ENCODE measurements around the gene SDK2.

SDK2 gene

GRCh38 chr17:73653810-73654209 is 9.6 kb upstream of the SDK2 start:
- Histone ChIP-seq H4K20me1 (ENCODE audit: control insufficient read depth, insufficient read depth, low read depth, low read length) (no peaks in the 10 kb centered on the region), H3K27me3 (ENCODE audit: control insufficient read depth, low read length) (no peaks in the 10 kb centered on the region), H3K27ac (ENCODE audit: low read depth, low read length) (no peak overlapping the region), H3K4me1 (ENCODE audit: control insufficient read depth, low read length) (no peaks in the 10 kb centered on the region), H3K4me3 (ENCODE audit: low read length) (no peak overlapping the region), H3K79me2 (ENCODE audit: control insufficient read depth, low read length) (no peaks in the 10 kb centered on the region), H3K9me2 (replicated peaks; ENCODE audit: control insufficient read depth, low read length) (no peaks in the 10 kb centered on the region), H3F3A (ENCODE audit: control insufficient read depth, insufficient read depth) (no peaks in the 10 kb centered on the region), H3K4me2 (ENCODE audit: low read length) (no peak overlapping the region), H3K36me3 (ENCODE audit: control insufficient read depth, low read length) (no peaks in the 10 kb centered on the region), H3K9me3 (ENCODE audit: control insufficient read depth, insufficient read depth, low read length) (peaks cover 19% of the 10 kb centered on the region)
- TF ChIP-seq, protein P1, sequence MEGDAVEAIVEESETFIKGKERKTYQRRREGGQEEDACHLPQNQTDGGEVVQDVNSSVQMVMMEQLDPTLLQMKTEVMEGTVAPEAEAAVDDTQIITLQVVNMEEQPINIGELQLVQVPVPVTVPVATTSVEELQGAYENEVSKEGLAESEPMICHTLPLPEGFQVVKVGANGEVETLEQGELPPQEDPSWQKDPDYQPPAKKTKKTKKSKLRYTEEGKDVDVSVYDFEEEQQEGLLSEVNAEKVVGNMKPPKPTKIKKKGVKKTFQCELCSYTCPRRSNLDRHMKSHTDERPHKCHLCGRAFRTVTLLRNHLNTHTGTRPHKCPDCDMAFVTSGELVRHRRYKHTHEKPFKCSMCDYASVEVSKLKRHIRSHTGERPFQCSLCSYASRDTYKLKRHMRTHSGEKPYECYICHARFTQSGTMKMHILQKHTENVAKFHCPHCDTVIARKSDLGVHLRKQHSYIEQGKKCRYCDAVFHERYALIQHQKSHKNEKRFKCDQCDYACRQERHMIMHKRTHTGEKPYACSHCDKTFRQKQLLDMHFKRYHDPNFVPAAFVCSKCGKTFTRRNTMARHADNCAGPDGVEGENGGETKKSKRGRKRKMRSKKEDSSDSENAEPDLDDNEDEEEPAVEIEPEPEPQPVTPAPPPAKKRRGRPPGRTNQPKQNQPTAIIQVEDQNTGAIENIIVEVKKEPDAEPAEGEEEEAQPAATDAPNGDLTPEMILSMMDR (IDR thresholded peaks at IDR 0.05; ENCODE audit: low read depth, low read length, poor library complexity, severe bottlenecking): no peak
- TF ChIP-seq EZH2phosphoT487 (IDR thresholded peaks at IDR 0.05; ENCODE audit: borderline replicate concordance, low read length): no peak

GRCh38 chr17:73652886-73653480 is 8.7 kb upstream of the SDK2 start:
- Histone ChIP-seq H3K4me2 (ENCODE audit: low read length) (no peak overlapping the region), H3K9me2 (replicated peaks; ENCODE audit: control insufficient read depth, low read length) (no peaks in the 10 kb centered on the region), H3K79me2 (ENCODE audit: control insufficient read depth, low read length) (no peaks in the 10 kb centered on the region), H3F3A (ENCODE audit: control insufficient read depth, insufficient read depth) (no peaks in the 10 kb centered on the region), H3K4me3 (ENCODE audit: low read length) (no peak overlapping the region), H4K20me1 (ENCODE audit: control insufficient read depth, insufficient read depth, low read depth, low read length) (no peaks in the 10 kb centered on the region), H3K9me3 (ENCODE audit: control insufficient read depth, insufficient read depth, low read length) (peaks cover 19% of the 10 kb centered on the region), H3K27ac (ENCODE audit: low read depth, low read length) (no peak overlapping the region), H3K27me3 (ENCODE audit: control insufficient read depth, low read length) (0 out of 2 replicates have a peak, but pooled peaks cover 3% of the 10 kb centered on the region), H3K4me1 (ENCODE audit: control insufficient read depth, low read length) (no peaks in the 10 kb centered on the region), H3K36me3 (ENCODE audit: control insufficient read depth, low read length) (no peaks in the 10 kb centered on the region)
- TF ChIP-seq, protein P1 (IDR thresholded peaks at IDR 0.05; ENCODE audit: low read depth, low read length, poor library complexity, severe bottlenecking): no peak
- TF ChIP-seq EZH2phosphoT487 (IDR thresholded peaks at IDR 0.05; ENCODE audit: borderline replicate concordance, low read length): no peak

- Histone ChIP-seq H3K4me2 (ENCODE audit: low read length) (no peak overlapping the region), H3K79me2 (ENCODE audit: control insufficient read depth, low read length) (no peaks in the 10 kb centered on the region), H3F3A (ENCODE audit: control insufficient read depth, insufficient read depth) (no peaks in the 10 kb centered on the region), H3K9me2 (replicated peaks; ENCODE audit: control insufficient read depth, low read length) (no peaks in the 10 kb centered on the region), H3K36me3 (ENCODE audit: control insufficient read depth, low read length) (no peaks in the 10 kb centered on the region), H3K27ac (ENCODE audit: low read depth, low read length) (no peak overlapping the region), H3K27me3 (ENCODE audit: control insufficient read depth, low read length) (peaks cover 24% of the 10 kb centered on the region), H3K4me3 (ENCODE audit: low read length) (no peak overlapping the region), H3K9me3 (ENCODE audit: control insufficient read depth, insufficient read depth, low read length) (peaks cover 19% of the 10 kb centered on the region), H4K20me1 (ENCODE audit: control insufficient read depth, insufficient read depth, low read depth, low read length) (no peaks in the 10 kb centered on the region), H3K4me1 (ENCODE audit: control insufficient read depth, low read length) (no peaks in the 10 kb centered on the region)
- TF ChIP-seq, protein P1 (IDR thresholded peaks at IDR 0.05; ENCODE audit: low read depth, low read length, poor library complexity, severe bottlenecking): no peak
- no peak for TF ChIP-seq EZH2phosphoT487 (IDR thresholded peaks at IDR 0.05; ENCODE audit: borderline replicate concordance, low read length)
Observed at GRCh38 chr17:73650617-73651200, 6.5 kb upstream of the SDK2 start.

All from DOHH2 (cell line).